GM23338 (cell line): ENCODE results near the gene BCAS3. TPM values are rescaled to one million over a fixed set of nuclear protein-coding genes. Genes with fewer than 3 reads are reported as not detected.

Experiments used
- ATAC-seq: fragments of 200-7000 bp; cut with Tn5 transposase; 3 replicates; pipeline ENCODE4 v1.9.1; 2020
- DNase-seq: peaks from one replicate; pipeline ENCODE4 v3.0.0-alpha.2; 2015; ENCODE audit warnings: low spot score
- H2AFZ ChIP-seq: fragments of 200-600 bp; sonication (generic); 2 replicates; pipeline ENCODE4 v1.8.0; 2016; ENCODE audit warnings: antibody characterized with exemption, mild to moderate bottlenecking, moderate library complexity
- H3F3A ChIP-seq: fragments of 200-600 bp; sonication (generic); replicated peaks from 2 replicates; pipeline ENCODE4 v1.8.0; 2017; ENCODE audit warnings: antibody characterized with exemption, mixed run types, low read depth
- H3K27ac ChIP-seq: fragments of 200-600 bp; sonication (generic); 2 replicates; pipeline ENCODE4 v1.6.1; 2016; ENCODE audit warnings: low read depth
- H3K27me3 ChIP-seq: fragments of 200-600 bp; sonication (generic); 2 replicates; pipeline ENCODE4 v1.8.0; 2016; ENCODE audit warnings: mild to moderate bottlenecking, mixed run types, moderate library complexity; ENCODE audit not compliant: insufficient read depth
- H3K36me3 ChIP-seq: fragments of 200-600 bp; sonication (generic); 2 replicates; pipeline ENCODE4 v1.8.0; 2016; ENCODE audit warnings: mild to moderate bottlenecking; ENCODE audit not compliant: insufficient read depth
- H3K4me1 ChIP-seq: fragments of 200-600 bp; sonication (generic); 2 replicates; pipeline ENCODE4 v1.8.0; 2016; ENCODE audit warnings: mild to moderate bottlenecking, moderate library complexity; ENCODE audit not compliant: insufficient read depth
- H3K4me2 ChIP-seq: fragments of 200-600 bp; sonication (generic); 2 replicates; pipeline ENCODE4 v1.7.1; 2017; ENCODE audit warnings: mixed run types
- H3K4me3 ChIP-seq: fragments of 200-600 bp; sonication (generic); 2 replicates; pipeline ENCODE4 v1.6.1; 2016; ENCODE audit warnings: mixed run types
- H3K79me2 ChIP-seq: fragments of 200-600 bp; sonication (generic); replicated peaks from 2 replicates; pipeline ENCODE4 v1.8.0; 2017; ENCODE audit warnings: mild to moderate bottlenecking; ENCODE audit not compliant: insufficient read depth
- H3K9me2 ChIP-seq: fragments of 200-600 bp; sonication (generic); 2 replicates; pipeline ENCODE4 v1.8.0; 2017; ENCODE audit not compliant: insufficient read depth
- H4K20me1 ChIP-seq: fragments of 200-600 bp; sonication (generic); replicated peaks from 2 replicates; pipeline ENCODE4 v1.8.0; 2017; ENCODE audit warnings: mild to moderate bottlenecking; ENCODE audit not compliant: insufficient read depth
- H3K27ac Mint-ChIP-seq: 2 replicates; pipeline ENCODE4 v1.8.0; 2020; ENCODE audit warnings: inconsistent platforms, mild to moderate bottlenecking, moderate library complexity, mixed read lengths
- H3K27me3 Mint-ChIP-seq: 3 replicates; pipeline ENCODE4 v1.8.0; 2022; ENCODE audit warnings: low read depth, mild to moderate bottlenecking, moderate library complexity, mixed read lengths, inconsistent platforms; ENCODE audit not compliant: insufficient read depth, poor library complexity
- H3K36me3 Mint-ChIP-seq: 3 replicates; pipeline ENCODE4 v1.8.0; 2021; ENCODE audit warnings: low read depth, mild to moderate bottlenecking, inconsistent platforms, moderate library complexity, mixed read lengths
- H3K4me1 Mint-ChIP-seq: 3 replicates; pipeline ENCODE4 v1.8.0; 2020; ENCODE audit warnings: mild to moderate bottlenecking, inconsistent platforms, mixed read lengths
- H3K4me3 Mint-ChIP-seq: 3 replicates; pipeline ENCODE4 v1.8.0; 2021; ENCODE audit warnings: moderate library complexity, mild to moderate bottlenecking, inconsistent platforms, mixed read lengths
- H3K9me3 Mint-ChIP-seq: 3 replicates; pipeline ENCODE4 v1.8.0; 2020; ENCODE audit warnings: moderate library complexity, mild to moderate bottlenecking, inconsistent platforms, mixed read lengths
- EZH2 ChIP-seq: fragments of 200-600 bp; sonication (generic); IDR thresholded peaks from one replicate; pipeline ENCODE4 v1.8.0; 2017; ENCODE audit warnings: antibody characterized with exemption, mild to moderate bottlenecking, low read depth; ENCODE audit not compliant: unreplicated experiment
- EZH2phosphoT487 ChIP-seq: fragments of 200-600 bp; sonication (generic); IDR thresholded peaks from one replicate; pipeline ENCODE4 v1.8.1; 2018; ENCODE audit warnings: antibody characterized with exemption; ENCODE audit not compliant: unreplicated experiment
- JUNB ChIP-seq: IDR thresholded peaks from one replicate; pipeline ENCODE4 v1.6.1; 2016; ENCODE audit warnings: antibody characterized with exemption; ENCODE audit not compliant: unreplicated experiment
- NANOG ChIP-seq: IDR thresholded peaks from 2 replicates; pipeline ENCODE4 v1.6.1; 2016; ENCODE audit warnings: antibody characterized with exemption, borderline replicate concordance
- POLR2AphosphoS5 ChIP-seq: IDR thresholded peaks from 2 replicates; pipeline ENCODE4 v1.6.1; 2016; ENCODE audit warnings: antibody characterized with exemption, low read depth
- ZNF331 ChIP-seq: fragments of 250-450 bp; sonication (Bioruptor Pico); IDR thresholded peaks from 2 replicates; pipeline ENCODE4 v1.5.0; 2020; ENCODE audit warnings: low read depth, mild to moderate bottlenecking, moderate library complexity
- polyA plus RNA-seq: library from polyadenylated mRNA; unstranded; fragments of >200 nt; fragmentation: Nextera tagmentation; extraction: Ambion mirVana; gene quantifications from 2 replicates; pipeline ENCODE4 v1.2.1, GENCODE V29; 2016
- total RNA-seq: library from RNA; depleted of rRNA; stranded (reverse); fragments of >200 nt; shearing (Covaris generic); gene quantifications from 2 replicates; pipeline ENCODE4 v1.2.3, GENCODE V29; 2014
- TF ChIP-seq, protein P1 (sequence below): fragments of 250-450 bp; sonication (Bioruptor Pico); IDR thresholded peaks from 2 replicates; pipeline ENCODE4 v1.5.0; 2020; ENCODE audit warnings: mild to moderate bottlenecking, moderate library complexity

BCAS3 gene
- total and polyA plus RNA-seq, 2 experiments from 2014 or later: 8.2 to 28.0 TPM

DNA sequence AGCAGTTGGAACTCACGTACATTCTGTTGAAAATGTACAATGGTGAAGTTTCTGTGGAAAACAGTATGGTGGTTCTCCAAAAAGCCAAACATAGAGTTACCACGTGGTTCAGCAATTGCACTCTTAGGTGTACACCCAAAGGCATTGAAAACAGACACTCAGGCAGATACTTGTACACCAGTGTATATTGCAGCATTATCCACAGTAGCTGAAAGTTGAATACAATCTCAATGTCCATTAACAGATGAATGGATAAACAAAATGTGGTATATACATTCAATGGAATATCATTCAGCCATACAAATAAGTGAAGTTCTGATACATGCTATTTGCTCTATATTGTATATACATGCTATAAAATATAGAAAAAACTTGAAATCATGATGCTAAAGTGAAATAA is 745.2 kb downstream of the BCAS3 start (continued):
- TF ChIP-seq, protein P1, sequence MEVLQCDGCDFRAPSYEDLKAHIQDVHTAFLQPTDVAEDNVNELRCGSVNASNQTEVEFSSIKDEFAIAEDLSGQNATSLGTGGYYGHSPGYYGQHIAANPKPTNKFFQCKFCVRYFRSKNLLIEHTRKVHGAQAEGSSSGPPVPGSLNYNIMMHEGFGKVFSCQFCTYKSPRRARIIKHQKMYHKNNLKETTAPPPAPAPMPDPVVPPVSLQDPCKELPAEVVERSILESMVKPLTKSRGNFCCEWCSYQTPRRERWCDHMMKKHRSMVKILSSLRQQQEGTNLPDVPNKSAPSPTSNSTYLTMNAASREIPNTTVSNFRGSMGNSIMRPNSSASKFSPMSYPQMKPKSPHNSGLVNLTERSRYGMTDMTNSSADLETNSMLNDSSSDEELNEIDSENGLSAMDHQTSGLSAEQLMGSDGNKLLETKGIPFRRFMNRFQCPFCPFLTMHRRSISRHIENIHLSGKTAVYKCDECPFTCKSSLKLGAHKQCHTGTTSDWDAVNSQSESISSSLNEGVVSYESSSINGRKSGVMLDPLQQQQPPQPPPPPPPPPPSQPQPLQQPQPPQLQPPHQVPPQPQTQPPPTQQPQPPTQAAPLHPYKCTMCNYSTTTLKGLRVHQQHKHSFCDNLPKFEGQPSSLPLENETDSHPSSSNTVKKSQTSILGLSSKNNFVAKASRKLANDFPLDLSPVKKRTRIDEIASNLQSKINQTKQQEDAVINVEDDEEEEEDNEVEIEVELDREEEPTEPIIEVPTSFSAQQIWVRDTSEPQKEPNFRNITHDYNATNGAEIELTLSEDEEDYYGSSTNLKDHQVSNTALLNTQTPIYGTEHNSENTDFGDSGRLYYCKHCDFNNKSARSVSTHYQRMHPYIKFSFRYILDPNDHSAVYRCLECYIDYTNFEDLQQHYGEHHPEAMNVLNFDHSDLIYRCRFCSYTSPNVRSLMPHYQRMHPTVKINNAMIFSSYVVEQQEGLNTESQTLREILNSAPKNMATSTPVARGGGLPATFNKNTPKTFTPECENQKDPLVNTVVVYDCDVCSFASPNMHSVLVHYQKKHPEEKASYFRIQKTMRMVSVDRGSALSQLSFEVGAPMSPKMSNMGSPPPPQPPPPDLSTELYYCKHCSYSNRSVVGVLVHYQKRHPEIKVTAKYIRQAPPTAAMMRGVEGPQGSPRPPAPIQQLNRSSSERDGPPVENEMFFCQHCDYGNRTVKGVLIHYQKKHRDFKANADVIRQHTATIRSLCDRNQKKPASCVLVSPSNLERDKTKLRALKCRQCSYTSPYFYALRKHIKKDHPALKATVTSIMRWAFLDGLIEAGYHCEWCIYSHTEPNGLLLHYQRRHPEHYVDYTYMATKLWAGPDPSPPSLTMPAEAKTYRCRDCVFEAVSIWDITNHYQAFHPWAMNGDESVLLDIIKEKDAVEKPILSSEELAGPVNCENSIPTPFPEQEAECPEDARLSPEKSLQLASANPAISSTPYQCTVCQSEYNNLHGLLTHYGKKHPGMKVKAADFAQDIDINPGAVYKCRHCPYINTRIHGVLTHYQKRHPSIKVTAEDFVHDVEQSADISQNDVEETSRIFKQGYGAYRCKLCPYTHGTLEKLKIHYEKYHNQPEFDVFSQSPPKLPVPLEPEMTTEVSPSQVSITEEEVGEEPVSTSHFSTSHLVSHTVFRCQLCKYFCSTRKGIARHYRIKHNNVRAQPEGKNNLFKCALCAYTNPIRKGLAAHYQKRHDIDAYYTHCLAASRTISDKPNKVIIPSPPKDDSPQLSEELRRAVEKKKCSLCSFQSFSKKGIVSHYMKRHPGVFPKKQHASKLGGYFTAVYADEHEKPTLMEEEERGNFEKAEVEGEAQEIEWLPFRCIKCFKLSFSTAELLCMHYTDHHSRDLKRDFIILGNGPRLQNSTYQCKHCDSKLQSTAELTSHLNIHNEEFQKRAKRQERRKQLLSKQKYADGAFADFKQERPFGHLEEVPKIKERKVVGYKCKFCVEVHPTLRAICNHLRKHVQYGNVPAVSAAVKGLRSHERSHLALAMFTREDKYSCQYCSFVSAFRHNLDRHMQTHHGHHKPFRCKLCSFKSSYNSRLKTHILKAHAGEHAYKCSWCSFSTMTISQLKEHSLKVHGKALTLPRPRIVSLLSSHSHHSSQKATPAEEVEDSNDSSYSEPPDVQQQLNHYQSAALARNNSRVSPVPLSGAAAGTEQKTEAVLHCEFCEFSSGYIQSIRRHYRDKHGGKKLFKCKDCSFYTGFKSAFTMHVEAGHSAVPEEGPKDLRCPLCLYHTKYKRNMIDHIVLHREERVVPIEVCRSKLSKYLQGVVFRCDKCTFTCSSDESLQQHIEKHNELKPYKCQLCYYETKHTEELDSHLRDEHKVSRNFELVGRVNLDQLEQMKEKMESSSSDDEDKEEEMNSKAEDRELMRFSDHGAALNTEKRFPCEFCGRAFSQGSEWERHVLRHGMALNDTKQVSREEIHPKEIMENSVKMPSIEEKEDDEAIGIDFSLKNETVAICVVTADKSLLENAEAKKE (CRISPR knock-in tag): no peak

DNA sequence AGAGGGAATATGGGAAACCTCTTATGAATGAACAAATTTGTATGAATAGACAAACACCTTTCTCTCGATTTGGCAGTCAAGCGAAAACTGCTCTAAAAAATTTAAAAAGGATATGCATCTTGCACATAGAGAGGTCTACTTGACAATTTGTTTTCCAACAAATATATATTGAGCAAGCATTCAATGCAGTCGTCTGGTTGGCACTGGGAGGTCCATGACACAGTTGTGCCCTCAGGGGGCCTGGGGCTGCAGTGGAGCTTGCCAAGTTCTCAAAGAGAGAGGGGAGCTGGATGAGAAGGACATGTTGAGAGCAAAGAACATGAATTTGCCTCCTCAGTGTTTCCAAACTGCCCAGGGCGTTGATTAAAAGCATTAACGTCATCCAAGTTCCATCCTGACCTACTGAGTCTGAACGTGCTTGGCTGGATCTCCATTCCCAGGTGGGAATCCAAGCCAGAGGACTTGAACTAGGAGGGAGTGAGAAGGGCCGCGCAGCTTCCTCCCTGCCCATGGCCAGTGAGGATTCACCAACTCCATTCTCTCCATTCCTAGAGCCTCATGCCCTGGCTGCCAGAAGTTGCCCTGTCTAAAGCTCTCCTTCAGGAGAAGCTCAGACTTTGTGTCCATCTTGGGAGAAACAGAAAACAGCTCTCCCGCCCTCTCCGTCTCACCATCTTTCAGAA is 746.5 kb downstream of the BCAS3 start:
- Histone ChIP-seq H2AFZ (no peak overlapping the region), H3K9me2 (no peaks in the 10 kb centered on the region), H3K4me2 (no peak overlapping the region), H4K20me1 (no peaks in the 10 kb centered on the region), H3K36me3 (no peaks in the 10 kb centered on the region), H3F3A (no peaks in the 10 kb centered on the region), H3K27me3 (peaks cover 7% of the 10 kb centered on the region; the same call in 1 of the 2 replicates), H3K4me1 (no peaks in the 10 kb centered on the region), H3K27ac (no peak overlapping the region), H3K79me2 (no peaks in the 10 kb centered on the region), H3K4me3 (no peak overlapping the region)
- no peak overlapping the region for H3K4me3 Mint-ChIP-seq
- DNase-seq: no peak
- no peaks in the 10 kb centered on the region for H3K9me3 Mint-ChIP-seq
- peaks cover 7% of the 10 kb centered on the region; the same call in 1 of the 3 replicates for H3K4me1 Mint-ChIP-seq
- no peaks in the 10 kb centered on the region for H3K36me3 Mint-ChIP-seq
- H3K27ac Mint-ChIP-seq: no peak overlapping the region
- no peak for ATAC-seq
- H3K27me3 Mint-ChIP-seq: peaks cover 9% of the 10 kb centered on the region
- TF ChIP-seq ZNF331 (no peak), EZH2 (no peak), EZH2phosphoT487 (no peak), JUNB (no peak), POLR2AphosphoS5 (no peak), NANOG (no peak)
- TF ChIP-seq, protein P1 (CRISPR knock-in tag): no peak
